ENCODE data around the gene GAA. TPM values are rescaled to one million over a fixed set of nuclear protein-coding genes. Genes with fewer than 3 reads are reported as not detected.
"Not testable (repeated sequence)": the region's sequence is repeated elsewhere in the genome, so short reads cannot be mapped to it uniquely, and the experiment has no call there.

GAA gene
- total RNA-seq, 1 donor from 2014 or later: 143 TPM

GRCh38 chr17:80147035-80147822 is 45.8 kb downstream of the GAA start, which contains the start of gene EIF4A3:
EIF4A3 (minus strand) TSS chr17:80147128; CDS start chr17:80146961, 167 bp downstream.
- TF ChIP-seq CTCF (IDR thresholded peaks at IDR 0.05): no peak
- Histone ChIP-seq H3K27ac (peak within 1 kb of the TSS; percentile 93), H3K36me3 (peaks cover 28% of the 10 kb centered on the region), H3K4me1 (peaks cover 30% of the 10 kb centered on the region), H3K4me3 (peak within 1 kb of the TSS; percentile 91), H3K27me3 (ENCODE audit: low read depth) (no peaks in the 10 kb centered on the region), H3K9me3 (no peaks in the 10 kb centered on the region)
- peak; percentile 99 for DNase-seq
- intact Hi-C loops (cut with DNase I): no loop called here
- peak; percentile 98 to 99 for ATAC-seq

- Histone ChIP-seq H3K27ac (no peak overlapping the region), H3K9me3 (peaks cover 5% of the 10 kb centered on the region), H3K27me3 (ENCODE audit: low read depth) (no peaks in the 10 kb centered on the region), H3K4me3 (no peak overlapping the region), H3K4me1 (peaks cover 12% of the 10 kb centered on the region), H3K36me3 (no peaks in the 10 kb centered on the region)
- ATAC-seq (no peak), DNase-seq (no peak)
- intact Hi-C loops (cut with DNase I): no loop called here
- no peak for TF ChIP-seq CTCF (IDR thresholded peaks at IDR 0.05)
Measured at GRCh38 chr17:80151333-80151732, 50.0 kb downstream of the GAA start.

GRCh38 chr17:80152081-80152702 is 50.8 kb downstream of the GAA start:
- Histone ChIP-seq H3K9me3 (peaks cover 5% of the 10 kb centered on the region), H3K4me1 (peaks cover 12% of the 10 kb centered on the region), H3K4me3 (no peak overlapping the region), H3K36me3 (no peaks in the 10 kb centered on the region), H3K27me3 (ENCODE audit: low read depth) (no peaks in the 10 kb centered on the region), H3K27ac (no peak overlapping the region)
- intact Hi-C loops (cut with DNase I): no loop called here
- ATAC-seq (no peak), DNase-seq (no peak)
- TF ChIP-seq CTCF (IDR thresholded peaks at IDR 0.05): no peak

- peaks cover 10% of the 10 kb centered on the region for H3K4me1 ChIP-seq
- DNase-seq: no peak
- H3K27me3 ChIP-seq (ENCODE audit: low read depth): no peaks in the 10 kb centered on the region
- no peak for ATAC-seq
- TF ChIP-seq CTCF (IDR thresholded peaks at IDR 0.05): no peak
- no peaks in the 10 kb centered on the region for H3K36me3 ChIP-seq
- no peak overlapping the region for H3K4me3 ChIP-seq
- H3K9me3 ChIP-seq: peaks cover 5% of the 10 kb centered on the region
- H3K27ac ChIP-seq: no peak overlapping the region
- intact Hi-C loops (cut with DNase I): no loop called here
Measured at GRCh38 chr17:80153004-80153403, 51.6 kb downstream of the GAA start.

- no peak overlapping the region for H3K27ac ChIP-seq
- no peak for TF ChIP-seq CTCF (IDR thresholded peaks at IDR 0.05)
- peaks cover under 1% of the 10 kb centered on the region for H3K4me1 ChIP-seq
- no peak overlapping the region for H3K4me3 ChIP-seq
- intact Hi-C loops (cut with DNase I): no loop called here
- no peak for DNase-seq
- H3K27me3 ChIP-seq (ENCODE audit: low read depth): no peaks in the 10 kb centered on the region
- no peak for ATAC-seq
- H3K9me3 ChIP-seq: peaks cover 5% of the 10 kb centered on the region
- H3K36me3 ChIP-seq: no peaks in the 10 kb centered on the region
Measured at GRCh38 chr17:80154166-80154565, 52.8 kb downstream of the GAA start.

GRCh38 chr17:80155600-80155999 is 54.2 kb downstream of the GAA start:
- H3K9me3 ChIP-seq; H3K27me3 ChIP-seq (ENCODE audit: low read depth); H3K36me3 ChIP-seq; intact Hi-C loops (cut with DNase I); H3K27ac ChIP-seq; ATAC-seq; DNase-seq; H3K4me3 ChIP-seq; H3K4me1 ChIP-seq: not testable (repeated sequence)
